Fibroblast of the aortic adventitia (primary cell): ENCODE results near the gene WSCD2. TPM values are rescaled to one million over a fixed set of nuclear protein-coding genes. Genes with fewer than 3 reads are reported as not detected.

Experiments
- DNase-seq: peaks from one replicate; pipeline ENCODE4 v3.0.0-alpha.2; 2010; ENCODE audit warnings: low read depth
- H3K4me3 ChIP-seq: 2 replicates; pipeline ENCODE4 v1.5.1; 2011; ENCODE audit warnings: low read depth, mild to moderate bottlenecking, control low read depth, low read length, moderate library complexity
- total RNA-seq: library from RNA; depleted of rRNA; stranded (reverse); fragments of >200 nt; gene quantifications from 2 replicates; pipeline ENCODE4 v1.2.3, GENCODE V29; 2012; ENCODE audit warnings: low replicate concordance
- TF ChIP-seq, protein P1 (sequence below): IDR thresholded peaks from 2 replicates; pipeline ENCODE4 v1.5.1; 2011; ENCODE audit warnings: mild to moderate bottlenecking, low read length, control low read depth, inconsistent platforms; ENCODE audit not compliant: insufficient read depth

The WSCD2 gene
- total RNA-seq, 1 donor = not detected

DNA sequence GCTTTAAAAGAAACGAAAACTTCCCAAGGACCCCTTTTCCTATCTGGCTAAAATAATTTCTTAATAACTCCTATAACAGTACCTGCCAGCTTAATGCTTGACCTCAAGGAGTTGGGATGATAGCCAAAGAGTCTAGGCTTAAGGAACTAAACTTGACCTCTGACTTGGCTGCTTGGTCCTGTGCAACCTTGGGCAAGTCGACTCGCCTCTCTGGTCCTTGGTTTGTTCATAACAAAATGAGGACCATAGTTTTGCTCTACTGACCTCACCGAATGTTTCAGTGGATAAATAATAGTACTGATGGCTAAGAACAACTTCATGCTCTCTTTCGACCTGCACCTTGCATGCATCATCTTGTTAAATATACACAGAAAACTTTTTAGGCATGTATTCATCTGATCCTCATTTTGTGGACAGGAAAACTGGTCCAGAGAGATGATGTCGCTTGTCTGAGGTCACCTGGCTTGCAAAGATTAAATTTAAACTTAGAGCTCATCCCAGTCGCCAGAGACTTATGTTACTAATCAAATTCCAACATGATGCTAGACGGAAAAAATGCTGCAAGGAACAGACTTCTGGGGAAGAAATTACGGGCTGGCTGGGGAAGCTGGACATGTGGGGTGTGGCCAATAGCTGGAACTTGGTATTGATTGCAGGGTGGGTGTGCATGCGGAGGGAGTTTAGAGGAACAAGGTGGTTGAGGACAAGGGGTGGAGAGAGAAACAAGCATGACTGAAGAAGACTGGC is 38.0 kb upstream of the WSCD2 start:
- DNase-seq = no peak
- TF ChIP-seq, protein P1, sequence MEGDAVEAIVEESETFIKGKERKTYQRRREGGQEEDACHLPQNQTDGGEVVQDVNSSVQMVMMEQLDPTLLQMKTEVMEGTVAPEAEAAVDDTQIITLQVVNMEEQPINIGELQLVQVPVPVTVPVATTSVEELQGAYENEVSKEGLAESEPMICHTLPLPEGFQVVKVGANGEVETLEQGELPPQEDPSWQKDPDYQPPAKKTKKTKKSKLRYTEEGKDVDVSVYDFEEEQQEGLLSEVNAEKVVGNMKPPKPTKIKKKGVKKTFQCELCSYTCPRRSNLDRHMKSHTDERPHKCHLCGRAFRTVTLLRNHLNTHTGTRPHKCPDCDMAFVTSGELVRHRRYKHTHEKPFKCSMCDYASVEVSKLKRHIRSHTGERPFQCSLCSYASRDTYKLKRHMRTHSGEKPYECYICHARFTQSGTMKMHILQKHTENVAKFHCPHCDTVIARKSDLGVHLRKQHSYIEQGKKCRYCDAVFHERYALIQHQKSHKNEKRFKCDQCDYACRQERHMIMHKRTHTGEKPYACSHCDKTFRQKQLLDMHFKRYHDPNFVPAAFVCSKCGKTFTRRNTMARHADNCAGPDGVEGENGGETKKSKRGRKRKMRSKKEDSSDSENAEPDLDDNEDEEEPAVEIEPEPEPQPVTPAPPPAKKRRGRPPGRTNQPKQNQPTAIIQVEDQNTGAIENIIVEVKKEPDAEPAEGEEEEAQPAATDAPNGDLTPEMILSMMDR = no peak
- no peak overlapping the region for H3K4me3 ChIP-seq

DNA sequence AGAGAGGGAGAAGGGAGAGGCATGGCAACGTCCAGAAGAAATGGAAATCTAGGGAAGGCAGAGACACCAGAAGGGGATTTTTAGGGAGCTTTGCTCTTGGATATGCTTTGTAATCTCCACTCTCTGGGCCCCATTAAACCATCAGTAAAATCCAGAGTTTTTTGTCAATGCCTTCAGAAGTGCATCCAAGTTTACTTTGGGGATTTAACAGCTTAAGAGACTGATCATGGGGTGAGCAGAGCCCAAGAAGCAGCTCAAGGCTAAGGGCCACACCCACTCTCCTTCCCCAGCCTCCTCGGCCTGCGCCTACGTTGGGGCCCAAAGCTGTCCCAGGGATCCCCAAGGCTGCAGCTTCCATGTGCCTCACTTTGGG is 37.4 kb upstream of the WSCD2 start:
- TF ChIP-seq, protein P1 = no peak
- no peak for DNase-seq
- no peak overlapping the region for H3K4me3 ChIP-seq

DNA sequence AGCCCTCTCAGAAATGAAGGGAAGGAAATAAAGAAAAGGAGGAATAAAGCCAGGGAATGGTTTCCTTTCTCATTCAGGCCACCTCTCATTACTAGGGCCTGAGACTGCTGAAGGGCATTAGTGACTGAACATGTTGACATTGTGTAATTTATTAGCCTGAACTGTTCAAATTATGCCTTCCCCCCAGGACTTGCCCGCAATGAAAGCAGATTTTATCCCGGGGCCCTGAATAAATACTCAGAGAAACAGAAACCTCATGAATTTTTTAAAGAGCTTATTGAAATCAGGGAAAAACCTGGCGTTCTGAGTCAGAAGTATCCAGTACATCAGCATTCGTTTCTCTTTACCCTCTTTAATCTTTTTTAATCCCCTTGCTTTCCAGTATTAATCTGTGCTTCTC is 35.9 kb upstream of the WSCD2 start:
- no peak overlapping the region for H3K4me3 ChIP-seq
- DNase-seq = no peak
- TF ChIP-seq, protein P1 = no peak

DNA sequence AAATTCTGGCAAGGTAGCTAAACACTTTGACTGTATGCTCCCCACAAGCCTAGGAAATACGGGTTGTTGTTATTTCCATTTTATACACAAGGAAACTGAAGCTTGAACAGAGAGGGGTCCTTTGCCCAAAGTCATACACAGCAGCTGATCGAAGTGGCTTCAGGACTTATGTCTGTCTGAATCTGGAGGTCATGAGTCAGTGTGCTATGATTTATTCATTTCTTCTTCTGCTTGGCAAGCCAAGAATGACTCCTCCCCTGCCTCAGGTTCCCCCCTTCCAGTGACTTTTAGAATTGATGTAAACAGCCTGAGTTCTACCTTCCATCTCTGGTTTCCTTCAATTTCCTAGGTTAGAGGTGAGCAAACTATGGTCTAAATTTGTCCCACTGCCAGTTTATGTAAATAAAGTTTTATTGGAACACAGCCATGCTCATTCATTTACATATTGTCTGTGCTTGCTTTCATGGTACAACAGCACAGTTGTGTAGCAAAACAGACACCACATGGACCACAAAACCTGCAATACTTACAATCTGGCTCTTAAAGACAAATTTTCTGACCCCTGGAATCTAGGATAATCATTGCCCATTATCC is 34.9 kb upstream of the WSCD2 start:
- no peak for DNase-seq
- no peak overlapping the region for H3K4me3 ChIP-seq
- TF ChIP-seq, protein P1 = no peak

DNA sequence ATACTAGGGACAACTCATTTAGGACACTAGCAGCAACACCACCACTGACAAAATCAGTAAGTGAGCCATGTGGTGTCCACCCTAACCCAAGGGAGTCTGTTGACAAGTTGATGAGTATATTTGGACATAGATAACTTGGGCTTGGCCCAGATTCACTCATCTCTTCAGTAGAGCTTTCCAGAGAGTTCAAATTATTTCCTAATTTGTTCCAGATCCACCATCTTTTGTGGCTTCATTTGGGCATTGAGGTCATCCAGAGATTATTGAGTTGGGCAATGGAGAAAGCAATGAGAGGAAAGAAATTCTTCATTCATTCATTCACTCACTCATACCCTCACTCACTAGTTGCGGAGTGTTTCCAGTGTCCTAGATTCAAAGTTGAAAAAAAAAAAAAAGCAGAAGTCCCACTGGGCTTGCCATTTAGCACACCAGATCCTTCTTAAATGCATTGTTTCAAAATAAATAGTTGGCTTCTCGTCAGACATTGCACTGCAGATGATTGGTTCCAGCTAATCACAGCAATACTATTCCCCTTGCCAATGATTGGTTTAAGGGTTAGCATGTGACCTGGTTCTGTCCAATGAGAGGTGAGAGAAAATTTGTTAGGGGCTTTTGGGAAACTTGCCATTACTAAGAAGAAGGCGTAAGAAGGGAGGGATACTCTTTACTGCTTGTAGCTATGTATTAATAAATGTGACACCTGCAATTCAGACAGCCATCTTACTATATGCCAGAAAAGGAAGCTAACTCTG is 31.8 kb upstream of the WSCD2 start:
- no peak overlapping the region for H3K4me3 ChIP-seq
- TF ChIP-seq, protein P1 = no peak
- no peak for DNase-seq

DNA sequence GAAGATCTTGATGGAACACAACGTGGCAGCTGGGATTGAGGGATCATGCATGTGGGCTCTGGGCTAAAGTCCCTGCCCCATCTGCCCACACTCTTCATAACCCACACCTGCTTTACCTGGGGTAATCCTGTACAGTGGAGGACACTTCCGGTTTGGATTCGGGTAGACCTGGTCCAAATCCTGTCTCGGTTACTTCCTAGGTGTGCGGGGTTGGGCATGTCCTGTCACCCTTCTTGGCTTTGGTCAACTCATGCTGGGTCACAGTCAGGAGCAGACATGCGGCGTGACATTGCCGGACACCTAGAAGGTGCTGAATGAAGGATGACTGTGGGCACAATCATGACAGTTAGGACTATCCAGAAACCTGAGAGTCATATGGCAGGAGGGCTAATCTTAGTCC is 30.7 kb upstream of the WSCD2 start:
- no peak overlapping the region for H3K4me3 ChIP-seq
- no peak for DNase-seq
- TF ChIP-seq, protein P1 = no peak
